ENCODE data around the gene NCOA7.

DNA sequence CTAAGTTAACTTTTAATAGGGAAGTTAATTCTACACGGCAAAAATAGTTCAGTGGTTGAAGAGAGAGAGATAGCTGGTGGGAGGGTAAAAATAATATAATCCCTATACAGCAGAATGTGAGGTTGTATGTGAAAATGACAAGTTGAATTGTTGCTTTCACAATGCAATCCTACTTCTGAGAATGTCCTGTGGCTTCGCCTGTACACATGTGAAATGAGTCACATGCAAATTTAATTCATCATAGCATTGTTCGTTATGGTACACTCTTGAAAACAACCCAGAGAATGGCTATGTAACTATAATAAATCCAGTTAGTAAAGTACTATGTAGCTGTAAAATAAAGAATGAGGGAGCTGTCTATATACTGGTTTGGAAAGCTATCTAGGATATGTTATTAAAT is 119.8 kb downstream of the NCOA7 start:
- TF ChIP-seq, protein P1, sequence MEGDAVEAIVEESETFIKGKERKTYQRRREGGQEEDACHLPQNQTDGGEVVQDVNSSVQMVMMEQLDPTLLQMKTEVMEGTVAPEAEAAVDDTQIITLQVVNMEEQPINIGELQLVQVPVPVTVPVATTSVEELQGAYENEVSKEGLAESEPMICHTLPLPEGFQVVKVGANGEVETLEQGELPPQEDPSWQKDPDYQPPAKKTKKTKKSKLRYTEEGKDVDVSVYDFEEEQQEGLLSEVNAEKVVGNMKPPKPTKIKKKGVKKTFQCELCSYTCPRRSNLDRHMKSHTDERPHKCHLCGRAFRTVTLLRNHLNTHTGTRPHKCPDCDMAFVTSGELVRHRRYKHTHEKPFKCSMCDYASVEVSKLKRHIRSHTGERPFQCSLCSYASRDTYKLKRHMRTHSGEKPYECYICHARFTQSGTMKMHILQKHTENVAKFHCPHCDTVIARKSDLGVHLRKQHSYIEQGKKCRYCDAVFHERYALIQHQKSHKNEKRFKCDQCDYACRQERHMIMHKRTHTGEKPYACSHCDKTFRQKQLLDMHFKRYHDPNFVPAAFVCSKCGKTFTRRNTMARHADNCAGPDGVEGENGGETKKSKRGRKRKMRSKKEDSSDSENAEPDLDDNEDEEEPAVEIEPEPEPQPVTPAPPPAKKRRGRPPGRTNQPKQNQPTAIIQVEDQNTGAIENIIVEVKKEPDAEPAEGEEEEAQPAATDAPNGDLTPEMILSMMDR (IDR thresholded peaks at IDR 0.05), result no peak
- TF ChIP-seq POLR2A (IDR thresholded peaks at IDR 0.05), result no peak

All from thyroid gland (tissue), 4 donors.